ENCODE measurements around the gene ATP6AP2. TPM values are rescaled to one million over a fixed set of nuclear protein-coding genes. Genes with fewer than 3 reads are reported as not detected.
"Not testable (repeated sequence)": the region's sequence is repeated elsewhere in the genome, so short reads cannot be mapped to it uniquely, and the experiment has no call there.

ATP6AP2 gene
- polyA plus RNA-seq, 1 donor = 92.7 TPM

DNA sequence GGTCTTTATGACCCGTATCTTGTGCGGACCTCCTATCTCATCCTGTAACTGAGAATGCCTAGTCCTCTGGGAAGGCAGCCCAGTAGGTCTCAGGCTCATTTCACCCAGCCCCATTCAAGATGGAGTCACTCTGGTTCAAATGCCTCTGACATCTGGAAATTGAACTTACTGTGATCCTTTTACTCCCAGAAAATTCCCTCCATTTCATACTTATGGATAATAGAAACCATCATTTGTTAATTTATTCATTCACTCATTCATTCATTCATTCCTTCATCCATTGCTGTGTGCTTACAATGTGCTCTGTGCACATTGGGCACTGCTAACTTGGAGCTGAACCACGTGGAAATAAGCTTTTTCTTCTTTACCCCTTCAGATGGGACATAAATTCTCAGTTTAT is 9.2 kb upstream of the ATP6AP2 start:
- no CpG with 5 or more reads among the region's 3 CpGs for WGBS (ENCODE audit: insufficient coverage, low lambda C conversion rate)
- Histone ChIP-seq H3K4me3 (ENCODE audit: low read length) (no peak overlapping the region), H3K9me3 (ENCODE audit: control insufficient read depth, low read depth, low read length) (no peaks in the 10 kb centered on the region), H3K36me3 (ENCODE audit: control insufficient read depth, insufficient read depth, low read length) (no peaks in the 10 kb centered on the region), H3K27ac (ENCODE audit: low read length) (no peak overlapping the region), H3K27me3 (ENCODE audit: control insufficient read depth, insufficient read depth, low read length) (no peaks in the 10 kb centered on the region), H3K4me1 (ENCODE audit: control insufficient read depth, insufficient read depth, low read length) (no peaks in the 10 kb centered on the region)
- no peak for DNase-seq

GRCh38 chrX:40573763-40574162 is 7.0 kb upstream of the ATP6AP2 start:
- WGBS (ENCODE audit: insufficient coverage, low lambda C conversion rate) = no CpG with 5 or more reads among the region's 2 CpGs
- Histone ChIP-seq H3K27ac (ENCODE audit: low read length) (no peak overlapping the region), H3K9me3 (ENCODE audit: control insufficient read depth, low read depth, low read length) (no peaks in the 10 kb centered on the region), H3K36me3 (ENCODE audit: control insufficient read depth, insufficient read depth, low read length) (no peaks in the 10 kb centered on the region), H3K27me3 (ENCODE audit: control insufficient read depth, insufficient read depth, low read length) (no peaks in the 10 kb centered on the region), H3K4me1 (ENCODE audit: control insufficient read depth, insufficient read depth, low read length) (no peaks in the 10 kb centered on the region), H3K4me3 (ENCODE audit: low read length) (no peak overlapping the region)
- no peak for DNase-seq

- not testable (repeated sequence) for H3K36me3 ChIP-seq (ENCODE audit: control insufficient read depth, insufficient read depth, low read length); H3K4me1 ChIP-seq (ENCODE audit: control insufficient read depth, insufficient read depth, low read length); DNase-seq; H3K27me3 ChIP-seq (ENCODE audit: control insufficient read depth, insufficient read depth, low read length); H3K4me3 ChIP-seq (ENCODE audit: low read length); H3K9me3 ChIP-seq (ENCODE audit: control insufficient read depth, low read depth, low read length); H3K27ac ChIP-seq (ENCODE audit: low read length)
- WGBS (ENCODE audit: insufficient coverage, low lambda C conversion rate) = no CpG with 5 or more reads among the region's 2 CpGs
Measured at GRCh38 chrX:40575411-40575810, 5.4 kb upstream of the ATP6AP2 start.

DNA sequence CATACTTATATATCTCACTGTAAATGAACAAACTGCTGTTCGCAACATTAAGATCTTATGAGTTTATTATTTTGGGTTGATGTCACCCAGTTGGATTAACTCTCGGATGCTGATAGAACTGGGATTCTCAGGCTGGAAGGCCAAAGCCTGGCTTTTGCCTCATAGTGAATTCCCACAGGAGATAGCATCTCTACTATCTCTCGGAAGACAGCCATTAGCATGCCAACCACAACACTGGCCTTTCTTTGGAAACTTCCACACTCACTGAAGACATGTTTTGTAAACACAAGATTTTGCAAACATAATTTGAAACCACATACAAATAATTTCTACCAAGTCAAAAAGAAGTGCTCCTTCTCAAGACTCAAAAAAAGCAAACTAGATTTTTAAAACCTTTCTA is 4.5 kb upstream of the ATP6AP2 start:
- no peak overlapping the region for H3K27ac ChIP-seq (ENCODE audit: low read length)
- DNase-seq = no peak
- H3K4me3 ChIP-seq (ENCODE audit: low read length) = no peak overlapping the region
- no peaks in the 10 kb centered on the region for H3K27me3 ChIP-seq (ENCODE audit: control insufficient read depth, insufficient read depth, low read length)
- H3K9me3 ChIP-seq (ENCODE audit: control insufficient read depth, low read depth, low read length) = no peaks in the 10 kb centered on the region
- H3K36me3 ChIP-seq (ENCODE audit: control insufficient read depth, insufficient read depth, low read length) = no peaks in the 10 kb centered on the region
- WGBS (ENCODE audit: insufficient coverage, low lambda C conversion rate) = no CpG with 5 or more reads among the region's 3 CpGs
- no peaks in the 10 kb centered on the region for H3K4me1 ChIP-seq (ENCODE audit: control insufficient read depth, insufficient read depth, low read length)

- H3K27ac ChIP-seq (ENCODE audit: low read length) = no peak overlapping the region
- no peaks in the 10 kb centered on the region for H3K36me3 ChIP-seq (ENCODE audit: control insufficient read depth, insufficient read depth, low read length)
- H3K4me3 ChIP-seq (ENCODE audit: low read length) = no peak overlapping the region
- no peaks in the 10 kb centered on the region for H3K27me3 ChIP-seq (ENCODE audit: control insufficient read depth, insufficient read depth, low read length)
- H3K9me3 ChIP-seq (ENCODE audit: control insufficient read depth, low read depth, low read length) = no peaks in the 10 kb centered on the region
- no peak for DNase-seq
- WGBS (ENCODE audit: insufficient coverage, low lambda C conversion rate) = no CpG with 5 or more reads among the region's 7 CpGs
- peaks cover 6% of the 10 kb centered on the region for H3K4me1 ChIP-seq (ENCODE audit: control insufficient read depth, insufficient read depth, low read length)
Measured at GRCh38 chrX:40578039-40578695, 2.6 kb upstream of the ATP6AP2 start.

DNA sequence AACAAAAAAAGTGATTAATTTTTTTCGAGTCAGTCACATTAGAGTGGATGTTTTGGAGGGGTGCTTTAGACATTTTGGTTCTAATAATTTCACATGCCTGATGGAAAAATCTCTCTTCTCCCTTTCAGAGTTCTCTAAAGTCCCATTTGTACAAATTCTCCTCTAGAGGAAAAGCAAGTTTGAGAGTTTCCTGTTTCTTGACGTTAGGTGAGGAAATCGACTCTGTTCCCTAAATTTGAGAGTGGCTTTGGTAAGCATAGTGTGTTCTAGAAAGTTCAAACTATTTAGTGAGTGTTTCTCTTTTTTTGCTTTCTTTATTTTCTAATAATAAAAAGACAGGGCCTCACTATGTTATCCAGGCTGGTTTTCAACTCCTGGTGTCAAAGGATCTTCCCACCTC is 1.6 kb upstream of the ATP6AP2 start:
- no peak overlapping the region for H3K27ac ChIP-seq (ENCODE audit: low read length)
- H3K27me3 ChIP-seq (ENCODE audit: control insufficient read depth, insufficient read depth, low read length) = no peaks in the 10 kb centered on the region
- no peaks in the 10 kb centered on the region for H3K36me3 ChIP-seq (ENCODE audit: control insufficient read depth, insufficient read depth, low read length)
- H3K4me1 ChIP-seq (ENCODE audit: control insufficient read depth, insufficient read depth, low read length) = peaks cover 6% of the 10 kb centered on the region
- DNase-seq = no peak
- no CpG with 5 or more reads among the region's 3 CpGs for WGBS (ENCODE audit: insufficient coverage, low lambda C conversion rate)
- no peaks in the 10 kb centered on the region for H3K9me3 ChIP-seq (ENCODE audit: control insufficient read depth, low read depth, low read length)
- no peak overlapping the region for H3K4me3 ChIP-seq (ENCODE audit: low read length)

DNA sequence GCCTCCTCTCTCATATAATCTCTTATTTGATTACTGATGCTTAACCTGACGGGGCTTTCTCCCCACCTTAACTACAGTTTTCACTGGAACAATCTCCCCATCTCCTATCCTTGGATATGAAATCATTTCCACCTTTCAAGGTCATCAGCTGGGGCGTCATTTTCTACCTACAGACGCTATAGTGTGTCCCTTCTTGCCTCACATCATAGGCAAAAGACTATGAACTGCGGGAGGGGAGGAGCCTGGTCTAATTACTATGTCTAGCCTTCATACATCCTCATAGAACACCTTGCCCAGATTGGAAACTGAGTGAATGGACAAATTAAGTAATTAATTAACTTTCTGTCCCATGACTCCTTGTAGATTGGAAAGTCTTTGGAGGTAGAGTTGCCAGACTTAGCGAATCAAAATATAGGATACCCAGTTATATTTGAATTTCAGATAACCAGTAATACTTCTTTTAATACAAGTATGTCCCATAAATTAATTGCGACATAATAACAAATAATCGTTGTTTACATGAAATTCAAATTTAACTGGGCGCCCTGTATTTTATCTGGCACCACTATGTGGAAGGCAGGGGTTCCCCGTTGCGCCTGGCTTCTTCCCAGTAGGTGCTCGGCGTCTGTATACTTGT is 752 bp upstream of the ATP6AP2 start:
- Histone ChIP-seq H3K27ac (ENCODE audit: low read length) (peak overlapping the region; percentile 86), H3K9me3 (ENCODE audit: control insufficient read depth, low read depth, low read length) (no peaks in the 10 kb centered on the region), H3K4me1 (ENCODE audit: control insufficient read depth, insufficient read depth, low read length) (peaks cover 6% of the 10 kb centered on the region), H3K4me3 (ENCODE audit: low read length) (peak overlapping the region; percentile 71), H3K27me3 (ENCODE audit: control insufficient read depth, insufficient read depth, low read length) (no peaks in the 10 kb centered on the region), H3K36me3 (ENCODE audit: control insufficient read depth, insufficient read depth, low read length) (no peaks in the 10 kb centered on the region)
- WGBS (ENCODE audit: insufficient coverage, low lambda C conversion rate) = no CpG with 5 or more reads among the region's 12 CpGs
- DNase-seq = peak; percentile 27 to 62

DNA sequence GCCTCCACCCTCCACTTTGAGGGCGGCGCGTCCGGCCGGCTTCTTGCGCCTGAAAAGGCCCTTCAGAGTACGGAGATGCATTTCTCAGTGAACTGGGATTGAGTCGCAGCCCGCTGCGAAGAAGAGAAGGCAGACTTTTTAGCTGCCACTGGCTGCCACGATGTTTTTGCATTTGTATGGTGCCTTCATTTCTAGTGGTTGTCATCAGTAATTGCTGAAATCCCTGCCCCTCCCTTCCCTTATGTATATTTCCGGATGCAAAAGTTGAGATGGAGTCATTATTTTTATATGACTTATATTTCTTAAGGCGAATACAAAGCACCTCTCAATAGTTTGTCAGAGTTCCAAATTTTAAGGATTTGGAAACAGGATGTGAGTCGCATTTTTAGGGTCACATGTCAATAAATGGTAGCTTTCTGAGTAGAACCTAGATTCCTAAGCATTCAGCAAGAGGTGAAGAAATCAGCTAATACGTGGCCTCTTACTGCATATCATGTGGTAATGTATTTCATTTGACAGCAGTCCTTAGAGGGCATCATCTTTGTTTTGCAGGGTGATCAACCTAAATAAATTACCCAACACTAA is 658 bp downstream of the ATP6AP2 start:
- Histone ChIP-seq H3K9me3 (ENCODE audit: control insufficient read depth, low read depth, low read length) (no peaks in the 10 kb centered on the region), H3K27ac (ENCODE audit: low read length) (peak overlapping the region; percentile 60), H3K4me3 (ENCODE audit: low read length) (peak overlapping the region; percentile 71), H3K4me1 (ENCODE audit: control insufficient read depth, insufficient read depth, low read length) (peaks cover 6% of the 10 kb centered on the region), H3K36me3 (ENCODE audit: control insufficient read depth, insufficient read depth, low read length) (no peaks in the 10 kb centered on the region), H3K27me3 (ENCODE audit: control insufficient read depth, insufficient read depth, low read length) (no peaks in the 10 kb centered on the region)
- 0% methylated on average over 1 of the region's 15 CpGs for WGBS (ENCODE audit: insufficient coverage, low lambda C conversion rate)
- DNase-seq = peak in 1 of 2 donors; percentile 35

DNA sequence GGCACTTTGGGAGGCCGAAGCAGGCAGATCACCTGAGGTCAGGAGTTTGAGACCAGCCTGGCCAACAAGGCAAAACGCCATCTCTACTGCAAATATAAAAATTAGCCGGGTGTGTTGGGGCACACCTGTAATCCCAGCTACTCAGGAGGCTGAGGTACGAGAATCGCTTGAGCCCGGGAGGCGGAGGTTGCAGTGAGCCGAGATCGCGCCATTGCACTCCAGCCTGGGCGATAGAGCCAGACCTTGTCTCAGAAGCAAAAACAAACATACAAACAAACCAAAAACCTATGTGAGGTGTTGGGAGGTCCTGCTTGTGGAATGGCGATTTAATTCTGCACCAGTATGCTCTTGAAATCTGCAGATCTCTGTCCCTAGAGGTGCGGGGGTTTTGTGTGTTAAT is 1.4 kb downstream of the ATP6AP2 start:
- H3K4me3 ChIP-seq (ENCODE audit: low read length); H3K9me3 ChIP-seq (ENCODE audit: control insufficient read depth, low read depth, low read length); DNase-seq; H3K27ac ChIP-seq (ENCODE audit: low read length); H3K27me3 ChIP-seq (ENCODE audit: control insufficient read depth, insufficient read depth, low read length); H3K4me1 ChIP-seq (ENCODE audit: control insufficient read depth, insufficient read depth, low read length); H3K36me3 ChIP-seq (ENCODE audit: control insufficient read depth, insufficient read depth, low read length): not testable (repeated sequence)
- no CpG with 5 or more reads among the region's 13 CpGs for WGBS (ENCODE audit: insufficient coverage, low lambda C conversion rate)

DNA sequence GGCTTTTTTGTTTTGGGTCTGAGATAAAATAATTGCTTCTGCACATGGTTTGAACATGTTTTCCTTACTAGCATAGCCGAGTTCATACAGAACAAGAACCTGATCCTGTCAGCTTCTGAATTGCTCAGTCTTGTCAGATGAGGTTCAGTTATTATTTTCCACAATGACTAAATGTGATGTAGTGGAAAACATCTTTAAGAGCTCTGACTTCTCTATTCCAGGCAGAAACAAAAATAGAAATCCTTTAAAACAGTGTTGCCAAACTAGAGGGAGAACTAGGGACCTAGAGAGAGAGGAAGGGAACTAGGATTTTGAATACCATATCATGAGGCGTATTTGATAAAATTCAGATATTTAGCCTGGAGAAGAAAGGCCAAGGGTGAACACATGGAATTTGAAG is 2.0 kb downstream of the ATP6AP2 start:
- Histone ChIP-seq H3K9me3 (ENCODE audit: control insufficient read depth, low read depth, low read length) (no peaks in the 10 kb centered on the region), H3K4me3 (ENCODE audit: low read length) (no peak overlapping the region), H3K27me3 (ENCODE audit: control insufficient read depth, insufficient read depth, low read length) (no peaks in the 10 kb centered on the region), H3K36me3 (ENCODE audit: control insufficient read depth, insufficient read depth, low read length) (no peaks in the 10 kb centered on the region), H3K27ac (ENCODE audit: low read length) (no peak overlapping the region), H3K4me1 (ENCODE audit: control insufficient read depth, insufficient read depth, low read length) (peaks cover 6% of the 10 kb centered on the region)
- DNase-seq = no peak
- no CpG with 5 or more reads among the region's 2 CpGs for WGBS (ENCODE audit: insufficient coverage, low lambda C conversion rate)

GRCh38 chrX:40587623-40588022 is 6.9 kb downstream of the ATP6AP2 start:
- DNase-seq = not testable (repeated sequence)
- WGBS (ENCODE audit: insufficient coverage, low lambda C conversion rate) = no CpG with 5 or more reads among the region's 1 CpG

More at GRCh38 chrX:40587623-40588022, 6.9 kb downstream of the ATP6AP2 start:
- H3K27ac ChIP-seq (ENCODE audit: low read length); H3K9me3 ChIP-seq (ENCODE audit: control insufficient read depth, low read depth, low read length); H3K4me3 ChIP-seq (ENCODE audit: low read length); H3K27me3 ChIP-seq (ENCODE audit: control insufficient read depth, insufficient read depth, low read length); H3K4me1 ChIP-seq (ENCODE audit: control insufficient read depth, insufficient read depth, low read length): not testable (repeated sequence)
- H3K36me3 ChIP-seq (ENCODE audit: control insufficient read depth, insufficient read depth, low read length) = peaks cover 13% of the 10 kb centered on the region

Measured in large intestine (tissue), 3 donors.